Tibial nerve (tissue), 4 donors: Measurements from ENCODE around the gene PLA2G12A.

Experiments
- CTCF ChIP-seq, 5 experiments: fragments of 200-600 bp in 3 of 5; fragments of 450-650 bp in 2 of 5; sonication (generic) in 3 of 5; IDR thresholded peaks; one replicate each; pipeline ENCODE4 v1.5.1; 2016 to 2019; ENCODE audit warnings: antibody characterized with exemption in 5 of 5, mild to moderate bottlenecking in 3 of 5, moderate library complexity in 2 of 5
- EP300 ChIP-seq, 2 donors: sonication (generic); formaldehyde crosslinking; IDR thresholded peaks; one replicate each; pipeline ENCODE4 v1.6.1; 2017; ENCODE audit warnings: antibody characterized with exemption in 2 of 2, mild to moderate bottlenecking in 1 of 2
- POLR2A ChIP-seq, 2 donors: fragments of 450-650 bp; IDR thresholded peaks; one replicate each; pipeline ENCODE4 v1.6.1; 2017; ENCODE audit warnings: antibody characterized with exemption in 2 of 2, mild to moderate bottlenecking in 2 of 2, moderate library complexity in 2 of 2

- TF ChIP-seq CTCF (IDR thresholded peaks at IDR 0.05) (no peak), POLR2A (IDR thresholded peaks at IDR 0.05) (no peak), EP300 (IDR thresholded peaks at IDR 0.05) (no peak)
These were observed 1.0 kb upstream of the PLA2G12A start for GRCh38 chr4:109730619-109731545.
